Measurements from ENCODE around the gene ZIC5.

DNA sequence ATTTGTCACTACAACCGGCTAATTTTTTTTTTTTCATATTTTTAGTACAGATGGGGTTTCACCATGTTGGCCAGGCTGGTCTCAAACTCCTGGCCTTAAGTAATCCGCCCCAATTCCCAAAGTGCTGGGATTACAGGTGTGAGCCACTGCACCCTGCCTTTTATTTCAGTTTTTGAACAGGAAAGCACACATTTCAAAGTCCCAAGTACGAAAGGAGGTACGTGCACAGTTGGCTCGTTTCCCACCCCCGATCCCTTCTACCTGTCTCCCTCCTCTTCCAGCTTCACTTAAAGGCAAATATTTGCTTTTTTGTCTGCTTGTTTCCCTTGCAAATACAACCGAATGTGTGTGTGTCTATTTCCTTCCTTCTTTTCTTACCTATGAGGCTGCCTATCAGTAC, 30.5 kb downstream of the ZIC5 start:
- no peak for TF ChIP-seq CTCF (IDR thresholded peaks at IDR 0.05 in 2 of 3, conservative IDR thresholded peaks at IDR 0.05 in 1 of 3; ENCODE audit: insufficient read depth in 2 of 3, low read depth in 1 of 3, low read length in 3 of 3)
- no peak for TF ChIP-seq SRSF9 (IDR thresholded peaks at IDR 0.05; ENCODE audit: borderline replicate concordance, low read depth, low read length)
- no peak for TF ChIP-seq HCFC1 (IDR thresholded peaks at IDR 0.05; ENCODE audit: low read depth, low read length)
- no peak for TF ChIP-seq RBFOX2 (IDR thresholded peaks at IDR 0.05; ENCODE audit: low read depth, low read length)
- TF ChIP-seq ZNF639 (CRISPR knock-in tag; conservative IDR thresholded peaks at IDR 0.05 in 1 of 2, IDR thresholded peaks at IDR 0.05 in 1 of 2), result no peak
- TF ChIP-seq MXI1 (IDR thresholded peaks at IDR 0.05; ENCODE audit: low read depth, low read length), result no peak
- no peak for TF ChIP-seq PKNOX1 (IDR thresholded peaks at IDR 0.05)
- no peak for TF ChIP-seq ZNF274 (IDR thresholded peaks at IDR 0.05; ENCODE audit: borderline replicate concordance, low read depth, low read length)
- no peak for TF ChIP-seq POLR2A (conservative IDR thresholded peaks at IDR 0.05)
- no peak for TF ChIP-seq ARID2 (IDR thresholded peaks at IDR 0.05)
- TF ChIP-seq ZNF561 (CRISPR knock-in tag; conservative IDR thresholded peaks at IDR 0.05), result no peak
- TF ChIP-seq, protein P1, sequence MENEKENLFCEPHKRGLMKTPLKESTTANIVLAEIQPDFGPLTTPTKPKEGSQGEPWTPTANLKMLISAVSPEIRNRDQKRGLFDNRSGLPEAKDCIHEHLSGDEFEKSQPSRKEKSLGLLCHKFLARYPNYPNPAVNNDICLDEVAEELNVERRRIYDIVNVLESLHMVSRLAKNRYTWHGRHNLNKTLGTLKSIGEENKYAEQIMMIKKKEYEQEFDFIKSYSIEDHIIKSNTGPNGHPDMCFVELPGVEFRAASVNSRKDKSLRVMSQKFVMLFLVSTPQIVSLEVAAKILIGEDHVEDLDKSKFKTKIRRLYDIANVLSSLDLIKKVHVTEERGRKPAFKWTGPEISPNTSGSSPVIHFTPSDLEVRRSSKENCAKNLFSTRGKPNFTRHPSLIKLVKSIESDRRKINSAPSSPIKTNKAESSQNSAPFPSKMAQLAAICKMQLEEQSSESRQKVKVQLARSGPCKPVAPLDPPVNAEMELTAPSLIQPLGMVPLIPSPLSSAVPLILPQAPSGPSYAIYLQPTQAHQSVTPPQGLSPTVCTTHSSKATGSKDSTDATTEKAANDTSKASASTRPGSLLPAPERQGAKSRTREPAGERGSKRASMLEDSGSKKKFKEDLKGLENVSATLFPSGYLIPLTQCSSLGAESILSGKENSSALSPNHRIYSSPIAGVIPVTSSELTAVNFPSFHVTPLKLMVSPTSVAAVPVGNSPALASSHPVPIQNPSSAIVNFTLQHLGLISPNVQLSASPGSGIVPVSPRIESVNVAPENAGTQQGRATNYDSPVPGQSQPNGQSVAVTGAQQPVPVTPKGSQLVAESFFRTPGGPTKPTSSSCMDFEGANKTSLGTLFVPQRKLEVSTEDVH (IDR thresholded peaks at IDR 0.05; ENCODE audit: low read depth, partially characterized antibody), result no peak
- no peak for TF ChIP-seq FOXJ3 (CRISPR knock-in tag; IDR thresholded peaks at IDR 0.05)
- TF ChIP-seq REST (IDR thresholded peaks at IDR 0.05; ENCODE audit: borderline replicate concordance), result no peak
- no peak for TF ChIP-seq REST (CRISPR knock-in tag; IDR thresholded peaks at IDR 0.05; ENCODE audit: low read depth)

All from K562 (cell line).